Stimulated activated CD8-positive, alpha-beta memory T cell treated with anti-CD3 and anti-CD28 coated beads, Interleukin-7, amount 100 ng/mL, for 4 hours (primary cell): Measurements from ENCODE around the gene DCAF15.

Experiments
- DNase-seq, 2 donors: peaks; one replicate each; pipeline ENCODE4 v3.0.0-alpha.2; 2020; ENCODE audit warnings: low read depth in 2 of 2

The DCAF15 gene

GRCh38 chr19:13931391-13932148 lies 20.7 kb upstream of the DCAF15 start:
- no peak for DNase-seq

GRCh38 chr19:13932149-13932637 lies 20.1 kb upstream of the DCAF15 start:
- no peak for DNase-seq

GRCh38 chr19:13932911-13933393 lies 19.4 kb upstream of the DCAF15 start:
- no peak for DNase-seq

- no peak for DNase-seq
Observed at GRCh38 chr19:13934785-13935109, 17.6 kb upstream of the DCAF15 start.

GRCh38 chr19:13935765-13936510 lies 16.4 kb upstream of the DCAF15 start:
- DNase-seq, result no peak

- no peak for DNase-seq
Observed at GRCh38 chr19:13937479-13938300, 14.6 kb upstream of the DCAF15 start.

- DNase-seq, result no peak
Observed at GRCh38 chr19:13938301-13939064, 13.8 kb upstream of the DCAF15 start, which contains the start of gene PODNL1. Gene PODNL1 (minus strand): TSS chr19:13938417. CDS start chr19:13938181, 236 bp downstream.

GRCh38 chr19:13942023-13942684 lies 10.2 kb upstream of the DCAF15 start:
- no peak for DNase-seq

- DNase-seq, result no peak
Observed at GRCh38 chr19:13946414-13946813, 5.9 kb upstream of the DCAF15 start.

- no peak for DNase-seq
Observed at GRCh38 chr19:13951043-13951442, 1.3 kb upstream of the DCAF15 start.

GRCh38 chr19:13951799-13952153 lies 533 bp upstream of the DCAF15 start:
- no peak for DNase-seq

GRCh38 chr19:13952931-13953531 lies 722 bp downstream of the DCAF15 start:
- DNase-seq, result no peak

GRCh38 chr19:13954185-13954584 lies 1.9 kb downstream of the DCAF15 start:
- no peak for DNase-seq

- DNase-seq, result no peak
Observed at GRCh38 chr19:13955662-13956364, 3.5 kb downstream of the DCAF15 start.

GRCh38 chr19:13956365-13956744 lies 4.0 kb downstream of the DCAF15 start:
- DNase-seq, result no peak

GRCh38 chr19:13957051-13957450 lies 4.7 kb downstream of the DCAF15 start:
- DNase-seq, result no peak

- no peak for DNase-seq
Observed at GRCh38 chr19:13958043-13958442, 5.7 kb downstream of the DCAF15 start.

GRCh38 chr19:13959141-13959961 lies 7.0 kb downstream of the DCAF15 start:
- no peak for DNase-seq
